GM18517 (cell line): Measurements from ENCODE around the gene ANKUB1.
"Not testable (repeated sequence)": the region's sequence is repeated elsewhere in the genome, so short reads cannot be mapped to it uniquely, and the experiment has no call there.

Experiments
- ATAC-seq: cut with Tn5 transposase; IDR thresholded peaks from one replicate; pipeline ENCODE4 v1.9.1; 2021; ENCODE audit warnings: mild to moderate bottlenecking, moderate library complexity; ENCODE audit not compliant: unreplicated experiment

Gene ANKUB1, protein sequence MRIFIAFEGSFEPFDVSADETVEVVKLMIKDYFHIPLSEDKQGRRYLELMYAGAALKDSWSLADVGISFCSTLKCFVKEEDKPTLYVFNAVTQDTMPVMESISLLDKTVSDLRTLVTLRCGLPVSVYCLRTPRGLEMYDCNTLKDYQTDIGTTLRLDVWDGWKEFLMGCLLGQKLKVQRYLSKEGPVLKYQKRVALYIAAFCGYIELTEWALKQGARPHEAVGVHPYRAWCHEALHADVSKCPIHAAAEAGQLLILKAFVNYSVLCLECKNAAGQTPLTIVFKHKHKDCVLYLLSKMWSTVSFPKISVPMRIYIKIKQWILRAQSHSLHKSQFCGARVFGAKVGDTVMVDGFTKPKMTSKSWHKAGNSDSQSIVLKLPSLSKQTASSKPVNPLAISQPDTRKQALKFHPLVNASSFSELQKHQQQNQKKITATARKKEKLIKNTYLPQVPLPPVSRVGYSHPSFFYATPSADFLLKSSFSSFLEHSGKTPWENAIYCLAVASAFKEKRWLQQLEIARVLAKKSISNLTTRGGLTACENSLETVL

DNA sequence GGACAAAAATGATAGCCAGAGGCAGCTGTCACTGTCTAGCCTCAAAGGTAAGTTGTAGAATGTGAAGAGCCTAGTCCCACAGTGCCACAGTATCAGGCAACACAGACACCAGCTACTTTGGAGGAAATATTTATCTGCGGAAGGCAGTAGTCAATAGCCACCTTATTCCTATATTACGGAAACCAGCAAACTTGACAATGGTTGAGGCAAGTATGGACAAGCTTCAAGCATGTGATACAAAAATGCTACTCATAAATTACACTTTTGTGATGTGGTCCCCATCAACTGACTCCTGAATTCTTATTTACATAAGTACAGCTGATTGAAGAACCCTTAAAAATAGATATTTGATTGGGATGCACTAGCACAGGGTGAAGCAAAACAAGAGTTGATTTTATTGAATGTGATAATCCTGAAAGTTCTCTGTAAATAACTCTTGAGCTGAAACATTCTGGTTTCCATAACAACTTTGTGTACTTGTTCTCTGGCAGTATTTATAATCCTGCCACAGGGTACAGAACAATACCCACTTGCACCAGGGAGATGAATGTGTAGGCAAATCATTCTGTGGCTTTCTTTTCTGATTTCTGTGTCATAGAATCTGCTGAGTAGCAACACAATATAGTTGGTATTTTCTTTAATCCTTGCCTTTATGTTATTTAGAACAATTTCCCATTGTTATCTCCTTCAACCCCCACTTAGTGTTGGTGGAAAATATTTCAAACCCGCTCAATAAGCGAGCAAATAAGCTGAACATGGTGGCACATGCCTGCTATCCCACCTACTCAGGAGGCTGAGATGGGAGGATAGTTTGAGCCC lies at the start of gene ANKUB1:
TSS of gene ANKUB1 (minus strand) at position 103 of the 819 bp plus-strand sequence. CDS start 188 bp downstream, outside the sequence.
- no peak for ATAC-seq

DNA sequence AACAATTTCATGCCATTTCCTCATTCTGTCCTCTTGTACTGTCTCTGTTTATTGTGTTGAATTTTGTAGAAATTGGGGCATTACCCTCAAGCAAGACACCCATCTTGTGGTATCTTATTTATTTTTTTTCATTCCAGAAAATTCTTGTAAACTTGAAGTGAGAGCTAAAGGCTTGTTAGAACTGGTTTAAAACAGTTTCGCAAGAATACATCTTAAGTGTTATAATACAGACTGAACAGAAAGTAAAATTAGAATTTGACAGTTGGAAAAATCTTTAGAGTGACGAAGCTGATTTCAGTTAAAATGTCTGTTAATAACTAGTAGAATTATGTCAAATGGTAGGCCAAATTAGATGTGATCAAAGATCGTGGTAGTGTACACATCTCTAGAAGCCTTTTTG lies 47.5 kb upstream of the ANKUB1 start:
- no peak for ATAC-seq

DNA sequence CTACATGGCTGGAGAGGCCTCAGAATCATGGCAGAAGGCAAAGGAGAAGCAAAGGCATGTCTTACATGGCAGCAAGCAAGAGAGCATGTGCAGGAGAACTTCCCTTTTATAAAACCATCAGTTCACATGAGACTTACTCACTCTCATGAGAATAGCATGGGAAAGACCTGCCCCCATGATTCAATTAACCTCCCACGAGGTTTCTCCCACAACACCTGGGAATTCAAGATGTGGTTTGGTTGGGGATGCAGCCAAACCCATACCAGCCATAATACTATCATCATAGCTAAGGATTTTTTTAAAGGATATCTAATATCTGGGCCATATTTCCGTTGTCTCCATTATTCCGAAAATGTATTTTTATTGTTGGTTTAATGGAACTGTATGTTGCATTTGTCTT lies 47.1 kb upstream of the ANKUB1 start:
- not testable (repeated sequence) for ATAC-seq

DNA sequence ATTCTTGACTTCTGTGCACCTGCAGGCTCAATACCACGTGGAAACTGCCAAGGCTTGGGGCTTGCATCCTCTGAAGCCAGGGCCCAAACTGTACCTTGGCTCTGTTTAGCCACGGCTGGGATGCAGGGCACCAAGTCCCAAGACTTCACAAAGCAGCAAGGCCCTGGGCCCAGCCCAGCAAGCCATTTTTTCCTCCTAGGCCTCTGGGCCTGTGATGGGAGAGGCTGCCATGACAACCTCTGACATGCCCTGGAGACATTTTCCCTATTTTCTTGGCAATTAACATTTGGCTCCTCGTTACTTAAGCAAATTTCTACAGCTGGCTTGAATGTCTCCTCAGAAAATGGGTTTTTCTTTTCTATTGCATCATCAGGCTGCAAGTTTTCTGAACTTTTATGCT lies 46.1 kb upstream of the ANKUB1 start:
- ATAC-seq = not testable (repeated sequence)

DNA sequence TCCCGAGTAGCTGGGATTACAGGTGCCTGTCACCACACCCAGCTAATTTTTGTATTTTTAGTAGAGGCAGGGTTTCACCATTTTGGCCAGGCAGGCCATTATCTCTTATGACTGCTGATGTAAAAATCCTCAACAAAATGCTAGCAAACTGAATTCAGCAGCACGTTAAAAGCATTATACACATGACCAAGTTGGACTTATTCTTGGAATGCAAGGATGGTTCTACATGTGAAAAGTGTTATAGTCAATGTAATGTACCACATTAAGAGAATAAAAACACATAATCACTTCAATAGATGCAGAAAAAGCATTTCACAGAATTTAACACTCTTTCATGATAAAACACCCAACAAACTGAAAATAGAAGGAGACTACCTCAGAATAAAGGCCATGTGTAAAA lies 40.9 kb upstream of the ANKUB1 start:
- no peak for ATAC-seq

DNA sequence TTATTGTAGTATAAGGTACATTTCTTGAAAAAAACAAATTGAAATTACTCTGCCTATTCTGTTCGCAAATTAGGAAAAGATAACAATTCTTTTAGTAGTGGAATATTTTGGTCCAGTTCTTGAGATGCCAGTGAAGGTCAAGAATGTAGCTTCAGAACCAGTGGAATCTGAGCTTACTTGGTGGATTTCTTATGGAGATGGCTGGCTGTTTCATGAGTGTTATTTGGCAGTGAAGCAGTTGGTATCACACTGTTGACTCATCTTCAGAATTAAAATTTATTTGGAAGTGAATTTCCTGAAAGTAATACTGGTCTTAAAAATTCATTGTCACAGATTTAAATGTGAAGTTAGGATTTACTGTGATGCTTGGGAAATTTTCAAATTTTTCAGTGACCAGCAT lies 39.7 kb upstream of the ANKUB1 start:
- ATAC-seq = no peak

DNA sequence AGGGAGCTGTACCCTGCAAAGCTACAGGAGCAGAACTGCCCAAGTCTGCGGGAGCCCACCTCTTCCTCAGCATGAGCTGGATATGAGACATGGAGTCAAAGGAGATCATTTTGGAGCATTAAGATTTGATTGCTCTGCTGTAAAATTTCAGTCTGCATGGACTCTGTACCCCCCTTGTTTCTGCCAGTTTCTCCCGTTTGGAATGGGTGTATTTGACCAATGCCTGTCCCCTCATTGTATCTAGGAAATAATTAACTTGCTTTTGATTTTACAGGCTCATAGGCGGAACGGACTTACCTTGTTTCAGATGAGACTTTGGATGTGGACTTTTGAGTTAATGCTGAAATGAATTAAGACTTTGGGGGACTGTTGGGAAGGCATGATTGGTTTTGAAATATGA lies 39.0 kb upstream of the ANKUB1 start:
- no peak for ATAC-seq

DNA sequence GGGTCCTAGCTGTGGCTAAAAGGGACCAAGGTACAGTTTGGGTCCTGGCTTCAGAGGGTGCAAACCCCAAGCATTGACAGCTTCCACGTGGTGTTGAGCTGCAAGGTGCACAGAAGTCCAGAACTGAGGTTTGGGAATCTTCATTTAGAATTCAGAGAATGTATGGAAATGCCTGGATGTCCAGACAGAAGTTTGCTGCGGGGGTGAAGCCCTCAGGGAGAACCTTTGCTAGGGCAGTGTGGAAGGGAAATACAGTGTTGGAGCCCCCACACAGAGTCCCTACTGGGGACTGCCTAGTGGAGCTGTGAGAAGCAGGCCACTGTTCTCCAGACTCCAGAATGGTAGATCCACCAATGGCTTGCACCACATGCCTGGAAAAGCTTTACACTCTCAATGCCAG lies 38.5 kb upstream of the ANKUB1 start:
- ATAC-seq = no peak

DNA sequence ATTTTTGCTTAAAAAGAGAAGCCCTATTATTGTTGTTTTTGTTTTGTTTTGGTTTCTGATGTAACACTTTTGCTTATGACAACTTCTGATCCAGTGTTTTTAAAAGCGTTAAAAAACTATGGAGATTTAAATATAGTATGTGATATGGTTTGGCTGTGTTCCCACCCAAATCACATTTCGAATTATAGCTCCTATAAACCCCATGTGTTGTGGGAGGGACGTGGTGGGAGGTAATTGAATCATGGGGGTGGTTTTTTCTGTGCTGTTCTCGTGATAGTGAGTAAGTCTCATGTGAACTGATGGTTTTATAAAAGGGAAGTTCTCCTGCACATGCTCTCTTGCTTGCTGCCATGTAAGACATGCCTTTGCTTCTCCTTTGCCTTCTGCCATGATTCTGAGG lies 37.3 kb upstream of the ANKUB1 start:
- ATAC-seq = not testable (repeated sequence)

DNA sequence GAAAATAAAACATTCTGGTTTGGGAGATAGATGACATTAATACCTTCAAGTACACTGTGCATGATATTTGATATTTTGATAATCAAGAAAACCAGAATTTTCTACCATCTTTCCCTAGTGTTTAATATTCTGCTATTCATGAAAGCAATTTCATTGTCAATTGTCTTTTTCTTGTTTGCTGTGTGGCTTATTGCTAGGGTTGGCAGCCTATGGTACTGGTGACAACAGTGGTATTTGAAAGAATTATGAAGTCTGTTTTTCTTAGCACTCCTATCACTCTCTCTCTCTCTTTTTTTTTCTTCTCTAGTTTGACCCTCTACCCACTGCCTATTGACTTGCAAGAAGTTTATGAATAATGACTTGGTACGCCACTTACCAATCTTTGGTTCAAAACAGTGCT lies 36.0 kb upstream of the ANKUB1 start:
- no peak for ATAC-seq

DNA sequence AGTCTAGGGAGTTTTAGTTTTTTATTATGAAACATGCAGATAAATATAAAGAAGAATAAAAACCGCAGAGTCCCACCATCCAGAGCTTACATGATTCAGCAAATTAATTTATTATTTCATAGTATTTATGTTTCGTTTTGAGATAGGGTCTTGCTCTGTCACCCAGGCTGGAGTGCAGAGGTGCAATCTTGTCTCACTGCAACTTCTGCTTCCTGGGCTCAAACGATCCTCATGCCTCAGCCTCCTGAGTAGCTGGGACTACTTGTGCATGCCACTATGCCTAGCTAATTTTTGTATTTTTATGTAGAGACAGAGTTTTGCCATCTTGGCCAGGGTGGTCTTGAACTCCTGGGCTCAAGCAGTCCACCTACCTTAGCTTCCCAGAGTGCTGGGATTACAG lies 34.3 kb upstream of the ANKUB1 start:
- ATAC-seq = no peak

DNA sequence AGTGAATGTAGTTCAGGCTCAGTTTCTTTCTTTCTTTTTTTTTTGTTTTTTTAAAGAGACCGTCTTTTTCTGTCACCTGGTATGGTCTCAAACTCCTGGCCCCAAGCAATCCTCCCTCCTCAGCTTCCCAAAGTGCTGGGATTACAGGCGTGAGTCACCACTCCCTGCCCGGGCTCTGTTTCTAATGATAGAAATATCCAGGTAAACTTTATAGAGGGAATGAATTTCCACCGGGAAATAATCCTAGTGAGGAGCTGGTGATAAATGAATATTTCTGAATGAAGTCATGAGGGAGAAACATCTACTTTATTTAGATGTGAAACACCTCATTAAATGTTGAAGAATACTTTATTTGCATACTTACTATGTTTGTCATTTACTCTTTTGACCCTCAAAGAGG lies 27.8 kb upstream of the ANKUB1 start:
- ATAC-seq = no peak

DNA sequence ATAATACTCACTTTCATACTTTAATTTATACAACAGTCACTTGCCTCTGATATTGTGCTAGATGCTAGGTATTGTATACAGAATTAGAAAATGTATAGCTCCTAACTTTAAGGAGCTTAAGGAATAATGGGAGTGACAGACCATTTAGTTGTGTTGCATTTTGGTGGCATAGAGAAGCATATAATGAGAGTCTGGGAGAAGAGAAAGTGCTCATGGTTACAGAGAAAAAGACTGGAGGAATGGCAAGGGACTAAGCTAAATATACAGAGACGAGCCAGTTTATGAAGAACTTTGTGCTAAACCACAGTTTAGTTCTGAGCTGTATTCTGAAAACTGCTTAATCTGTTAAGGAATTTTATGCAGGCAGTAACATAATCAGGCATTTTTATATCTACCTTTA lies 27.1 kb upstream of the ANKUB1 start:
- no peak for ATAC-seq

DNA sequence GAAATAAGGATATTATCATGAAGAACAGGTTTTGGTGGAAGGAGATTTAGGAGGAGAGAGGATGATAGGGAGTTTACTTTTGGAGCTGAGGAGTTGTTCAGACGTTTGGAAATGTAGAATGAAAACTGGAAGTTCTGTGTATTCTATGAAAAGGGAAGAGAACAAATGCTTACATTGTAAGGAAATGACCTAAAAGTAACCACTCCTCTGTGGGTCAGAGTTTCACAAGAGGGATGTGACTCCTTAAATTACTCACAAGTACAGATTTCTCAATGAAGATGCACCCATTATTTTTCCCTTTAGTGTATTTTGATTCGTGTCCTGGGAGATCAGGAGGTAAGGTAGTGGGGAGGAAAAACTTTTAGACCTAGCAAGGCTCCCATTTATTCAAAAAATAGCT lies 24.6 kb upstream of the ANKUB1 start:
- ATAC-seq = no peak

DNA sequence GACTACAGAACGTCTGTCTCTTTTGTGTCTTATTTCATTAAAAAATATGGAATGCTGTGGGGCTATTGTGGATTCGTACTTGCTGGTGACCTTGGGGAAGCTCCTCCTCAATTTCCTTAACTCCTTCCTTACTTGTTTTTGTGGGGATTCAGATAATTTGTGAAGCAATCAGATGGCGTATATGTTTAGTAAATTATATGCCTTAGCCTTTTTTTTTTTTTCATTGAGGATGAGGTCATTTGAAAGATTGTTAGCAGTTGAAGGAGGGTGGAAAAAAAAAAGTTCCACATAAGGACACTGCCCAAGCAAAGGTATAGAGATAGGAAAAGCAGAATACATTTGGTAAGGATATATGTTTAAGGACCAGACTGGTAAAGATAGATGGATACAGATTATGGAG lies 24.0 kb upstream of the ANKUB1 start:
- no peak for ATAC-seq

DNA sequence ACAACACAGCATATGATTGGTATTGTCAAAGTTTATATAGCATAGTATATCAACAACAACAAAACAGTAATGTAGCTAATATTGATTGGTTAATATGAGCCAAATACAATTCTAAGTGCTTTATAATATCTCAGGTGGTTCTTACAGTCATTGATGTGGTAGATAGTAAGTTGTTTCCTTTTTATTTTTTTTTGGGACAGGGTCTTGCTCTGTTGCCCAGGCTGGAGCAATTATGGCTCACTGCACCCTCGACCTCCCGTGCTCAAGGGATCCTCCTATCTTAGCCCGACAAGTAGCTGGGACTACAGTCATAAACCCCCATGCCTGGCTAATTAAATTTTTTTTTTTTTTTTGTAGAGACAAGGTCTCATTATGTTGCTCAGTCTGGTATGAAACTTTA lies 23.4 kb upstream of the ANKUB1 start:
- ATAC-seq = no peak

DNA sequence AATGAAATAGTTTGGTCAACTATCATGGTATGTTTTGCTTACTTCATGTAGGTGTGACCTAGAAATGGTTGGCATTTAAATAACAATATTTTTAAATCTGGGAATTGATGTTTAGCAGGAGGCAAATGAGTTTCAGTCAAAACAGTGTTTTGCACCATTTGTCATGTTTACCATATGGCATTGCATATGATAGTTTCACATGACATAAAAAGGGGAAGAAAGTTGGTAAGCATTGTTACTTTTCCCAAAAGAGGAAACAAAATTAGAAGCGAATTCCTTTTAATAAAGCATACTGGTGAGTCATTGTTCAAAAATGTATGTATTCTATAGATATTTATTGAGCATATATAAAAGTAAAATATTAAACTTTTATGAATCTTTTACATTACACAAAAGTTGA lies 23.0 kb upstream of the ANKUB1 start:
- no peak for ATAC-seq

DNA sequence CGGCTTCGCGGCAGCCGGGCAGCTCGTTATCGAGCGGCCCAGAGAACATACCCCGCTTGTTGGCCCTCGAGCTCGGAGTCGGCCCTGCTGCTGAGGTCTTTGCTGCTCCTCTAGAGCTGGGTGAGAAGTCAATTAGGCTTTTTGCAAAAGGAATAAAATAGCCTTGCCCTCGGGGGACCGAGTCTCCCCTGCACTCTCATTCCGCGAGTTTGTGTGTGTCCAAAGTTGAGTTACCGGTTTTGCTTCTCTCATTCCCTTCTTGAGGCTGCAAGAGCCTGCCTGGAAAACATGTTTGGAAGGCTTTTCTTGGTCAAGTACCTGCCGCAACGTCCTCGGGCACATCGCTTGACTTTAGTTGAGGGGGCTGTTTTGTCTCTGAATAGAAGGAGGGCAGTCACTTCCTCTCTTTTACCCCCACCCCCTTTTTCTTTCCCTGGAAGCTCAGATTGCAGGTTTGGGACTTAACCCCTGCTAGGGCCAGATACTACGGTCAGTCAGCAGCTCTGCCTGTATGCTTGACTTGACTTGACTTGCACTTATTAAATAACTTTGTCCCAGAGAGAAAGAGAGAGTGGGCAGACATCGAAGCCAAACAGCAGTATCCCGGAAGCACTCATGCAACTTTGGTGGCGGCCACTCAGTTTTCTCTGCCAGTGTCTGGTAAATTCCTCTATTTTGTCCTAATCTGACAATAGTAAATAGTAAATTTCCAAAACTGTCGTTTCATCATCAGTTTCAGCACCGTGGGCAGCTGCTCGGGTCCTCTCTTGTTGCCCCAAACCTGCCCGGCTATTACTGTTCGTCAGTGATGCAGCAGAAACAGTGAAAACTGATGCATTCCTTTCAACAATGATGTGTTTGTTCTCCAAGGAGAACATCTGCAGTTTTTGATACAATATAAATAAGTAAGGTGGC lies 21.3 kb upstream of the ANKUB1 start:
- peak; percentile 18 for ATAC-seq

DNA sequence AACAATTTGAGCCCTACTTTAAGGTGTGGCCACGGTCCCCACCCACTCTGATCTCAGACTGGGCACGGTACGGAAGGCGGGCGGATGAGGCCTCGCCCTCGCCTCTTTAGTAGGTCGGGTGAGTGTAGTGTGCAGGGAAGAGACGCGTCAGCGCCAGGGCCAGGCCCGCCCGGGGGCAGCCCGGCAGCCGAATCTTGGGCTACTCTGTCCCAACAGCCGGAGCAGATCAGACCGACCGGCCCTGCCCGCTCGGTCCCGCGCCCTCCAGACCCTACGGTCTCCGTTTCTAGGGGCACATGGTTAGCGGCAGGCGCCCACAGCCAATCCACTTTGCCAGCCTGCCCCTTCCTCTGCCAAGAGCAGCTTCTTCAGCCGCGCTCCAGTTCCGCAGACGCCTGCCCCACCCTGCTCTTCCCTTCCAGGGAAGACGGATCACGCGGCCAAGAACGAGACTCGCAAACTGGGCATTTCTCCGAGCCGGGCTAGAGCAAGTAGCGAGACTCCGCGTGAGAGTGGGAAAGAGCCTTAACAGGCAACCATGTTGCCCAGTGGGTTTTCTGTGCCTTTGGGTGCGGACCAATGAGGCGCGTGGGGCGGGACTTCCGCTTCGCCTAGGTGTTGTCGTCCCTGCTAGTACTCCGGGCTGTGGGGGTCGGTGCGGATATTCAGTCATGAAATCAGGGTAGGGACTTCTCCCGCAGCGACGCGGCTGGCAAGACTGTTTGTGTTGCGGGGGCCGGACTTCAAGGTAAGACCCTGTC lies 20.4 kb upstream of the ANKUB1 start, which contains the start of gene RNF13:
TSS of gene RNF13 (plus strand) at position 610 of the 761 bp plus-strand sequence. CDS start 32,812 bp downstream, outside the sequence.
- peak; percentile 88 for ATAC-seq

DNA sequence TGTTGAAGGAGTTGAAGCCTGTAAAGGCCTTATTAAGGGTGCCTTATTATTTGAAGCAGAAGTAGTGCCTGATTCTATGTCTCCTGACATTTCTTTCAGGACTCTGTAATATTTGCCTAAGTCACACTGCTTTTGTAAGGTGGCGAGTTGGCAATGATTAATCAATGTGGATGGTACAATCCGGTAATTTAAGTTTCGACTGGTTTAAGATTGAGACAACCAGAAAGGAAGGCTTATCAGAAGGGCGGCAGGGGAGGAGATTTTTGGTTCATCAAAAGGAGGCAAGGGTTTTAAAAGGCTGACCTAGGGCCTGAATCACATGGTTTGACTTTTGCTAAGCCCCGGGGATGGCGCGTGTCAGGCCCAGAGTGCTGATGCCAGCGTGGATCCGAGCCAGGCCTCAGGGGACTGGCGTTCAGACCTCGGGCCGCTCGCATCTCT lies 19.8 kb upstream of the ANKUB1 start:
- no peak for ATAC-seq
